Epithelial cell of esophagus (primary cell): ENCODE data around the gene NEK6.

Experiments
- DNase-seq: peaks from one replicate; pipeline ENCODE4 v3.0.0; 2010; ENCODE audit warnings: low read depth
- H3K4me3 ChIP-seq: 2 replicates; pipeline ENCODE4 v1.5.1; 2011; ENCODE audit warnings: mild to moderate bottlenecking, low read length, control low read depth
- CTCF ChIP-seq: IDR thresholded peaks from 2 replicates; pipeline ENCODE4 v1.5.1; 2011; ENCODE audit warnings: low read depth, mild to moderate bottlenecking, low read length, control low read depth, inconsistent platforms; ENCODE audit not compliant: insufficient read depth; ENCODE audit errors: missing control alignments

The NEK6 gene

GRCh38 chr9:124342776-124343485, 85.2 kb downstream of the NEK6 start:
- no peak for TF ChIP-seq CTCF
- no peak overlapping the region for H3K4me3 ChIP-seq
- DNase-seq: peak; percentile 83

GRCh38 chr9:124343533-124344290, 86.0 kb downstream of the NEK6 start:
- TF ChIP-seq CTCF: no peak
- DNase-seq: no peak

GRCh38 chr9:124344291-124345050, 86.7 kb downstream of the NEK6 start:
- H3K4me3 ChIP-seq: no peak overlapping the region
- no peak for TF ChIP-seq CTCF
- no peak for DNase-seq

More at GRCh38 chr9:124343533-124344290, 86.0 kb downstream of the NEK6 start:
- no peak overlapping the region for H3K4me3 ChIP-seq

- DNase-seq: no peak
- no peak for TF ChIP-seq CTCF
- H3K4me3 ChIP-seq: no peak overlapping the region
Observed at GRCh38 chr9:124345063-124345462, 87.3 kb downstream of the NEK6 start.

GRCh38 chr9:124345751-124346281, 88.1 kb downstream of the NEK6 start:
- no peak for DNase-seq
- TF ChIP-seq CTCF: no peak
- H3K4me3 ChIP-seq: no peak overlapping the region

DNA sequence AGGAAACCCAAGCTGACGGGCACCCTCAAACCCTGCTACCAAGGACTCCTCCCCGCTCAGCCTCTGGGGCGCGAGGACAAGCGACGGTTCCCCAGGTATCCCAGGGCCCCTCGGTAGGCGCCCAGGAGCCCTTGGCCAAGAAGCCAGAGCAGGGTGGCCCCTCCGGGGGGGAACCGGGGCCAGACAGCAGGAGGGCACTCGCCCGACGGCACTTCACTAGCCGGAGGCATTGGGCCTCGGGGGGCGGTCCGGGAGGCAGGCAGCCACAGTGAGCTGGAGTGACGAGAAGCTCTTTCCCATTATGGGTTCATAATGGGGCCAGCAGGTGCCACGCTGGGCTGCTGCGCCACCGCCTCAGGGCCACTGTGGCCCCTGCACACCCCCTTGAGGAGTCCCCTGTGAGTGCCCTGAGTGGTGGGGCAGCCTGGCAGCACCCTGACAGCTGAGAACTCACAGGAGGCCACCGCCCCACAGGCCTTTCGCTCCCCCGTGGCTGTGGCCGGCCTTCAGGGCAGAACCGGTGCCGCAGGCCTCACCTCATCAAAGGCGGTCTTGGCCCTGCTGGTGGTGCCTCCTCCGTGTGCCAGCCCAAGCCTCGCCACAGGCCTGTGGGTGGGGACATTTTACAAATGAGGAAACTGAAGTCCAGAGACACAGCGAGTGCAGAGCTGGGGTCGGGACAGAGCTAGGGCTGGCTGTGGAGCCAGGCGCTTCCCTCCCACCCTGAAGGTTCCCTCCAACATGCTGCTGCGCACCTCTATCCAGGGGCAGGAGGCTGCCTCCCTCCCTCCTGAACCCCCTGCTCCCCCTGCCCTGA, 88.8 kb downstream of the NEK6 start:
- H3K4me3 ChIP-seq: no peak overlapping the region
- DNase-seq: no peak
- TF ChIP-seq CTCF: no peak
